ENCODE data around the gene PTBP1. TPM values are rescaled to one million over a fixed set of nuclear protein-coding genes. Genes with fewer than 3 reads are reported as not detected.
"Not testable (repeated sequence)": the region's sequence is repeated elsewhere in the genome, so short reads cannot be mapped to it uniquely, and the experiment has no call there.

The PTBP1 gene
- total RNA-seq, 2 experiments from 2014 or later: 315 to 479 TPM

- TF ChIP-seq, protein P1, sequence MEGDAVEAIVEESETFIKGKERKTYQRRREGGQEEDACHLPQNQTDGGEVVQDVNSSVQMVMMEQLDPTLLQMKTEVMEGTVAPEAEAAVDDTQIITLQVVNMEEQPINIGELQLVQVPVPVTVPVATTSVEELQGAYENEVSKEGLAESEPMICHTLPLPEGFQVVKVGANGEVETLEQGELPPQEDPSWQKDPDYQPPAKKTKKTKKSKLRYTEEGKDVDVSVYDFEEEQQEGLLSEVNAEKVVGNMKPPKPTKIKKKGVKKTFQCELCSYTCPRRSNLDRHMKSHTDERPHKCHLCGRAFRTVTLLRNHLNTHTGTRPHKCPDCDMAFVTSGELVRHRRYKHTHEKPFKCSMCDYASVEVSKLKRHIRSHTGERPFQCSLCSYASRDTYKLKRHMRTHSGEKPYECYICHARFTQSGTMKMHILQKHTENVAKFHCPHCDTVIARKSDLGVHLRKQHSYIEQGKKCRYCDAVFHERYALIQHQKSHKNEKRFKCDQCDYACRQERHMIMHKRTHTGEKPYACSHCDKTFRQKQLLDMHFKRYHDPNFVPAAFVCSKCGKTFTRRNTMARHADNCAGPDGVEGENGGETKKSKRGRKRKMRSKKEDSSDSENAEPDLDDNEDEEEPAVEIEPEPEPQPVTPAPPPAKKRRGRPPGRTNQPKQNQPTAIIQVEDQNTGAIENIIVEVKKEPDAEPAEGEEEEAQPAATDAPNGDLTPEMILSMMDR (conservative IDR thresholded peaks at IDR 0.05; ENCODE audit: low read length): no peak
- no peak for TF ChIP-seq EZH2phosphoT487 (IDR thresholded peaks at IDR 0.05; ENCODE audit: borderline replicate concordance, low read depth, low read length)
- Histone ChIP-seq H3K4me2 (ENCODE audit: low read length) (no peak overlapping the region), H3K36me3 (ENCODE audit: insufficient read depth, low read length) (no peaks in the 10 kb centered on the region), H2AFZ (ENCODE audit: low read length) (no peak overlapping the region), H3K4me3 (ENCODE audit: low read depth, low read length, poor library complexity, severe bottlenecking) (no peak overlapping the region), H3K4me1 (ENCODE audit: insufficient read depth, low read length, poor library complexity, severe bottlenecking) (peaks cover 13% of the 10 kb centered on the region), H3K9me2 (ENCODE audit: insufficient read depth, low read length) (no peaks in the 10 kb centered on the region), H3K79me2 (ENCODE audit: insufficient read depth, low read depth, low read length) (no peaks in the 10 kb centered on the region), H3K9me3 (ENCODE audit: low read length) (no peaks in the 10 kb centered on the region), H4K20me1 (ENCODE audit: insufficient read depth, low read length) (no peaks in the 10 kb centered on the region; the same call in 1 of the 2 replicates), H3K27ac (ENCODE audit: low read depth, low read length, poor library complexity, severe bottlenecking) (no peak overlapping the region)
- DNase-seq (ENCODE audit: low spot score): no peak
- POLR2A ChIA-PET: no interaction called here
- intact Hi-C loops (cut with micrococcal nuclease; ENCODE audit: unreplicated experiment): no loop called here
- CTCF ChIA-PET (ENCODE audit: unreplicated experiment): no interaction called here
- BruUV-seq (replicated peaks): no TSS peak
Measured at GRCh38 chr19:848386-848921, 51.2 kb downstream of the PTBP1 start.

- H3K9me3 ChIP-seq (ENCODE audit: low read length); H3K9me2 ChIP-seq (ENCODE audit: insufficient read depth, low read length); H3K27ac ChIP-seq (ENCODE audit: low read depth, low read length, poor library complexity, severe bottlenecking); H3K36me3 ChIP-seq (ENCODE audit: insufficient read depth, low read length); DNase-seq (ENCODE audit: low spot score); H3K79me2 ChIP-seq (ENCODE audit: insufficient read depth, low read depth, low read length); BruUV-seq (replicated peaks); H2AFZ ChIP-seq (ENCODE audit: low read length); CTCF ChIA-PET (ENCODE audit: unreplicated experiment); H3K4me3 ChIP-seq (ENCODE audit: low read depth, low read length, poor library complexity, severe bottlenecking); POLR2A ChIA-PET; H3K4me2 ChIP-seq (ENCODE audit: low read length); H4K20me1 ChIP-seq (ENCODE audit: insufficient read depth, low read length); intact Hi-C loops (cut with micrococcal nuclease; ENCODE audit: unreplicated experiment): not testable (repeated sequence)
- peaks cover 13% of the 10 kb centered on the region for H3K4me1 ChIP-seq (ENCODE audit: insufficient read depth, low read length, poor library complexity, severe bottlenecking)
Measured at GRCh38 chr19:849195-849594, 51.9 kb downstream of the PTBP1 start.

DNA sequence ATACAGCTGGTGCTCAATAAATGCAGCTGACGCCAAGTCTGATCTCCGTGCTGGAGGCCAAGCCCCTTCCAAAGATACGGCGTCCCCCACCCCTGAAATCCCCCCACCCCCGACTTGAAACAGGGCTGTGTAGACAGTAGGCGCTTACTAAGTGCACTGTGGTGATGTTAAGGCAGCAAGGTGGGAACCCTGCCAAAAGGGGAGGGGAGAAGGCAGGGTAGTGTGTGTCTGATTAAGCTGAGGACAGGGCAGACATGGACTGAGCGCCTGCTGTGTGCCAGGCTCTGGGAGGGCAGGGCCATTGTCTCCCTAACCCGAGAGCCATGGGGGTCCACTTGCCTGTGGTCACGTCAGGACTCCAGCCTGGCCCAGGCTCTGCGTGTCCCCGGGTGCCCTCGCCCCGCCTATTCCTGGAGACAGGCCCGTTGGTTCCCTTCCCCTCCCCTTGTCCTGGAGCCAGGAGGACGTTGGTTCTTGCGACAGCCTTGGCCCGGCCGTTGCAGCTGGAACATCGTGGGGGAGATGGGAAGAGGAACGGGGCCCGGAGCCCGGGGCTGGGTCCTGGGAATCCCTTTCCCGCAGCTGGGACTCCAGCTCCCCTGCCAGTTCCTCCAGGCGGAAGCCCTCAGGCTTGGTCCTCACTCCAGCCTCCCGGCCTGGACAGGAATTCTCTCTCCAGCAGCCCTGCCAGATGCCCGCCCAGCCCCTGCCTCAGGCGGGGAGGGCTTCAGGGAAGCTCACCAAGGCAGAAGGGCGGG, 53.1 kb downstream of the PTBP1 start:
- H3K4me2 ChIP-seq (ENCODE audit: low read length): no peak overlapping the region
- intact Hi-C loops (cut with micrococcal nuclease; ENCODE audit: unreplicated experiment): no loop called here

More for the DNA sequence above, 53.1 kb downstream of the PTBP1 start:
- DNase-seq (ENCODE audit: low spot score): no peak
- H3K4me3 ChIP-seq (ENCODE audit: low read depth, low read length, poor library complexity, severe bottlenecking): no peak overlapping the region
- H3K4me1 ChIP-seq (ENCODE audit: insufficient read depth, low read length, poor library complexity, severe bottlenecking): peaks cover 5% of the 10 kb centered on the region
- CTCF ChIA-PET (ENCODE audit: unreplicated experiment): no interaction called here
- H3K79me2 ChIP-seq (ENCODE audit: insufficient read depth, low read depth, low read length): no peaks in the 10 kb centered on the region
- H3K9me2 ChIP-seq (ENCODE audit: insufficient read depth, low read length): no peaks in the 10 kb centered on the region
- no peaks in the 10 kb centered on the region; the same call in 1 of the 2 replicates for H4K20me1 ChIP-seq (ENCODE audit: insufficient read depth, low read length)
- H2AFZ ChIP-seq (ENCODE audit: low read length): no peak overlapping the region
- BruUV-seq (replicated peaks): no TSS peak
- POLR2A ChIA-PET: no interaction called here
- H3K36me3 ChIP-seq (ENCODE audit: insufficient read depth, low read length): no peaks in the 10 kb centered on the region
- no peaks in the 10 kb centered on the region for H3K9me3 ChIP-seq (ENCODE audit: low read length)
- no peak overlapping the region for H3K27ac ChIP-seq (ENCODE audit: low read depth, low read length, poor library complexity, severe bottlenecking)
- TF ChIP-seq, protein P1 (conservative IDR thresholded peaks at IDR 0.05; ENCODE audit: low read length): no peak
- no peak for TF ChIP-seq EZH2phosphoT487 (IDR thresholded peaks at IDR 0.05; ENCODE audit: borderline replicate concordance, low read depth, low read length)

All from OCI-LY7 (cell line).